ENCODE measurements around the gene TENT4B.
"Not testable (repeated sequence)": the region's sequence is repeated elsewhere in the genome, so short reads cannot be mapped to it uniquely, and the experiment has no call there.

Gene TENT4B

DNA sequence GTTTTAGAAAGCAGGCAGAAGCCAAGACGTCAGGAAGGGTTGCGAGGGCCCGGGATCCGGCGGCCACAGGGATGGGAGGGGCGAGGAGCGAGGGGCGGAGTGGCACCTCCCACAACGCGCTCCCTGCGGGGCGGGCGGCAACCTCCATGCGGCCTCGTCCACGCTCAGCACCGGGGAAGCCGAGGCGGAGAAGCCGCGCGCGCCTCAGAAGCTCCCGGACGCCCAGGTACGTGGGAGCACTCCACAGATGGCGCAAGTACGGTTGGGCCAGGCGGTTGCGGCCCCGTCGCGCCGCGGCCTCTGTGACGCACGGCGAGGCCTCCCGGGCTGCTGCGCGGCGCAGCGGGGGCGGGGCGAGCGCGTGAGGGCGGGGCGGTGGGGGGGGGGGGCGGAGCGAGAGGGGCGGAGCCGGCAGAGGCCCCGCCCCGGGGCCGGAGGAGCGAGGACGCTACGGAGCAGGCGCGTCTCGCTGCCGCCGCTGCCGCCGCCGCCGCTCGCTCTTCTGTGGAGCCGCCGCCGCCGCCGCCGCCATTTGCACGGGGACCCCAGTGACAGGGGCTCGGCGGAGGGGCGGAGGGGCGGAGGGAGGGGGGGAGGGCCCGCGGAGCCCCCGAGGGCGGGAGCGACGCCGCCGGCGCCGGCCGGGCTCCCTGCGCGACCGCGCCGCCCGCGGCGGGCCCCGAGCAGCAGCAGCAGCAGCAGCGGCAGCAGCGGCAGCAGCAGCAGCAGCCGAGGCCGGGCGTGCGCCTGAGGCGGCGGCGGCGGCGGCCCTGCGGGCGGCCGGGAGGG is at the start of gene TENT4B:
TENT4B (plus strand) TSS at position 500 of the 789 bp plus-strand sequence. CDS start 316 bp downstream, outside the sequence.
- Mint-ChIP-seq H3K9me3 (no peaks in the 10 kb centered on the region), H3K36me3 (ENCODE audit: low read depth) (peaks cover 5% of the 10 kb centered on the region), H3K27ac (peak within 1 kb of the TSS; percentile 96), H3K4me3 (peak within 1 kb of the TSS; percentile 85), H3K4me1 (peaks cover 37% of the 10 kb centered on the region), H3K27me3 (no peaks in the 10 kb centered on the region)
- DNase-seq = peak; percentile 85
- peak; percentile 75 for ATAC-seq

DNA sequence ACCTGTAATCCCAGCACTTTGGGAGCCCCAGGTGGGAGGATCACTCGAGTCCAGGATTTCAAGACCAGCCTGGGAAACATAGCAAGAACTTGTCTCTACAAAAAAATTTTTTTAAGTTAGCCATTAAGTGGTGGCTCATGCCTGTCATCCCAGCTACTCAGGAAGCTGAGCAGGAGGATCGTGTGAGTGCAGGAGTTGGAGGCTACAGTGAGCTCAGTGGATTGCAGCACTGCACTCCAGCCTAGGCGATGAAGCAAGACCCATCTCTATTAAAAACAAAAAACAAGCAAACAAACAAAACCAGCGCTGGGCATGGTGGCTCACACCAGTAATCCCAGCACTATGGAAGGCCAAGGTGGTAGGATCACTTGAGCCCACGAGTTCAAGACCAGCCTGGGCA is 49.3 kb upstream of the TENT4B start:
- Mint-ChIP-seq H3K9me3 (no peaks in the 10 kb centered on the region), H3K4me3 (no peak overlapping the region), H3K27ac (no peak overlapping the region), H3K36me3 (ENCODE audit: low read depth) (peaks cover 44% of the 10 kb centered on the region), H3K27me3 (no peaks in the 10 kb centered on the region), H3K4me1 (no peaks in the 10 kb centered on the region)
- no peak for ATAC-seq
- DNase-seq = no peak

DNA sequence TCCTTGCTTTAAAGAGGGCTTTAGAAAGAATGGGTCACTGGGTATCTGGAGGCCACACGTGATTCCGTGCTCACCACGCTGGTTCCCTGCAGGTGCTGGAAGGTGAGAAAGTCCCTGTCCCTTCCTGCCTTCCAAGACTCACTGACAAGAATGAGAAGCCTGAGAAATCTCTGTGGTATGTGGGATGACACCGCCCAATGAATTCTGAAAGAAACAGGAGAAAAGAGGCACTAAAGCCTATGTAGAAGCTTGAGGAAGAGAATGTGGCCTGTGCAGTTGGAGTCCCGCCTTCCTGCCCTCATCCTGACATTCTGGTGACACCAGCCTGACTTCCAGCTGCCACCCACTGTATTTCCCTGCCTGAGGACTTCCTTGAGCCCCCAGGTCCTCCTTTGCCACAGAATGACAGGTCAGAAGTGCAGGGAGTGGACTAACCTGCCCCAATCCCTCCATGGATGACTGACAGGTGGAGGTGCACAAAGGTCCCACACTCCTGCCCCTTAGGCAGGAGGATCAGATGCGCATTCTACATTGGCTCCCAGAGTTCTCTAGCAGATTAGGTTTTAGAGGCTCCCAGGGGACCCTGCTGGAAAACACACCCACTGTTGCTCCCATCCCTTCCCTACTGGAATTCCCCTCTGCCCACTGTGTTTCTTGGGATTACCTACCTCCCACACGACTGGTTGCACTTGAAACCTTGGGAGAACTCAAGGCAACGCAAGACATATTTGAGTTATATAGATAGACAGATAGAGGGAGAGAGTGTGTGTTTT is 38.6 kb upstream of the TENT4B start:
- no peaks in the 10 kb centered on the region for H3K36me3 Mint-ChIP-seq (ENCODE audit: low read depth)
- no peaks in the 10 kb centered on the region for H3K27me3 Mint-ChIP-seq
- H3K4me1 Mint-ChIP-seq = no peaks in the 10 kb centered on the region
- H3K9me3 Mint-ChIP-seq = no peaks in the 10 kb centered on the region
- ATAC-seq = no peak
- H3K27ac Mint-ChIP-seq = no peak overlapping the region
- no peak overlapping the region for H3K4me3 Mint-ChIP-seq
- DNase-seq = no peak

DNA sequence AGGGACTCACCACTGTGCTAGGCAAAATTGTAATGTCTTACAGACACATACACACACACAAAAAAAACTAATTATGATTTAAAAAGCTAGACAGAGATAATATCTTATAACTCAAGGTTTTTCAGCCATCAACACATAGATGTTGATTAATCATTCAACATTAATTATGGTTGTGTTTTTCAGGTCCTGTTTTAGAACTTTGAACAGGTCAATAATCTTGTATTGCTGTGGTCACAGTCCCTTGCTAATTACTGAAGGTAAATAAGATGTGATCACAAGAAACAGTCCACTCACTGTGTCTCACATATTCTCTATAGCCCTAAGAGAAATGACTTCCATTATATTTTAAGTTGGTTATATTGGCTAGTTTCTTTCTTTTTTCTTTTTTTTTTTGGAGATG is 32.4 kb upstream of the TENT4B start:
- H3K4me3 Mint-ChIP-seq = no peak overlapping the region
- no peaks in the 10 kb centered on the region for H3K27me3 Mint-ChIP-seq
- H3K27ac Mint-ChIP-seq = no peak overlapping the region
- DNase-seq (no peak), ATAC-seq (no peak)
- peaks cover 19% of the 10 kb centered on the region for H3K4me1 Mint-ChIP-seq
- peaks cover 3% of the 10 kb centered on the region for H3K9me3 Mint-ChIP-seq
- no peaks in the 10 kb centered on the region for H3K36me3 Mint-ChIP-seq (ENCODE audit: low read depth)

DNA sequence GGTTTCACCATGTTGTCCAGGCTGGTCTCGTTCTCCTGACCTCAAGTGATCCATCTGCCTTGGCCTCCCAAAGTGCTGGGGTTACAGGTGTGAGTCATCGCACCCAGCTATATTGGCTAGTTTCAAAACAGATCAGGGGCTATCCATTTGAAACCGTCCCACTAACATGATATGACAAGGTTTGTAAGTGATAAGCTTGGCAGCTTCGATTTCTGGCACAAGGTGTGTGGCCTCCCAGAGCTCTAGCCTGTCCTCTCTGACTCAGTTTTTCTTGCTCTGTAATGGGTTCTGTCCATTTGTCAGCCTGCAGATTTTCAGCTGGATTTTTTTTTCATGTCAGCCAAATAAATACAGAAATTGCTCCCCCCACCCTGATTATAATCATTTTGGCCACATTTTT is 31.8 kb upstream of the TENT4B start:
- peaks cover 19% of the 10 kb centered on the region for H3K4me1 Mint-ChIP-seq

DNA sequence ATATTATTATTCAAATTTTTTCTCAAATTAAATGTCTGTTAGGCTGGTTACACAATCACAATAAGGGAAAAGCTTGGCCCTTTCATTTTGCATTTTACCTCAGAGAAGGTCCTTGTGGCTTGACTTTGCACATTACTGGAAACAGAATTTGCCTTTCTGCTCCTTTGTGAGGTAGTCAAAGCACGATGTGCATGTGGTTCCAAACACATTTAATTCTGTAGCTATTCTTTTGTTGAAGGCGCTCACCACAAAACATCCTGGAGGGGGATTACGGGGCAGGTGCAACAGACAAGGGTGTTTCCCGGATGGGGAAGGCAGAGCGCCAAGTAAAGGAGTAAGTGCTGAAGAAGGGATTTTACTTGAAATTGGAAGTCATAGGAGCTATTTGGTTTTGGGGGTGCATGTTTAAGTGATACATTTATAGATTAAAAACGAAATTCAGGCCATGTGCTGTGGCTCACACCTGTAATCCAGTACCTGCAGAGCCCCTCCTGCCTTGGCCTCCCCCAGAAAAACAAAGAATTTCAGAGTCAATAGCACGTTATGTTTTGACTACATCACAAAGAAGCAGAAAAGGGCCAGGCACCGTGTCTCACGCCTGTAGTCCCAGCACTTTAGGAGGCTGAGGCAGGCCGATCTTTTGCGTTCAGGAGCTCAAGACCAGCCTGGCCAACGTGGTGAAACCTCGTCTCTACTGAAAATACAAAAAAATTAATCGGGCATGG is 31.2 kb upstream of the TENT4B start:
- H3K36me3 Mint-ChIP-seq (ENCODE audit: low read depth) = no peaks in the 10 kb centered on the region
- no peak overlapping the region for H3K27ac Mint-ChIP-seq
- no peaks in the 10 kb centered on the region for H3K27me3 Mint-ChIP-seq
- DNase-seq (peak; percentile 20), ATAC-seq (peak; percentile 59)
- H3K9me3 Mint-ChIP-seq = peaks cover 3% of the 10 kb centered on the region
- H3K4me1 Mint-ChIP-seq = peaks cover 19% of the 10 kb centered on the region
- peak overlapping the region; percentile 33 for H3K4me3 Mint-ChIP-seq

More for the DNA sequence above, 31.8 kb upstream of the TENT4B start:
- DNase-seq (peak; percentile 5), ATAC-seq (peak; percentile 75)
- Mint-ChIP-seq H3K36me3 (ENCODE audit: low read depth) (no peaks in the 10 kb centered on the region), H3K4me3 (peak overlapping the region; percentile 33), H3K9me3 (peaks cover 3% of the 10 kb centered on the region), H3K27ac (no peak overlapping the region), H3K27me3 (no peaks in the 10 kb centered on the region)

DNA sequence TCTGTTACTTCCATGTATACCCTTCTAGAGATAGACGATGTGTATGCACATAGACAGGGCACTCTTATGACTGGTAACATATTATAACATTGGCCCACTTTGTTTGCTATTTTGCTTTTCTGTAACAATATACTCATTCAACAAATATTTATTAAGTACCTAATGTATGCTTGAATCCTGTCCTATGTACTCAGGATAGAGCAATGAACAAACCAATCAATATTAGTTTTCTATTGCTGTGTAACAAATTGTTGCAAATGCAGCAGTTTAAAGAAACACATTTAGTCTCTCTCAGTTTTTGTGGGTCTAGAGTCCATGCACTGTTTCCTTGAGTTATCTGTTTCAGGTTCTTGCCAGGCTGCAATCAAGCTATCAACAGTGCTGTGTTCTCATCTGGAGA is 29.7 kb upstream of the TENT4B start:
- peaks cover 3% of the 10 kb centered on the region for H3K9me3 Mint-ChIP-seq
- no peaks in the 10 kb centered on the region for H3K27me3 Mint-ChIP-seq
- no peak overlapping the region for H3K27ac Mint-ChIP-seq
- peaks cover 19% of the 10 kb centered on the region for H3K4me1 Mint-ChIP-seq
- H3K36me3 Mint-ChIP-seq (ENCODE audit: low read depth) = no peaks in the 10 kb centered on the region
- no peak for ATAC-seq
- no peak for DNase-seq
- H3K4me3 Mint-ChIP-seq = no peak overlapping the region

DNA sequence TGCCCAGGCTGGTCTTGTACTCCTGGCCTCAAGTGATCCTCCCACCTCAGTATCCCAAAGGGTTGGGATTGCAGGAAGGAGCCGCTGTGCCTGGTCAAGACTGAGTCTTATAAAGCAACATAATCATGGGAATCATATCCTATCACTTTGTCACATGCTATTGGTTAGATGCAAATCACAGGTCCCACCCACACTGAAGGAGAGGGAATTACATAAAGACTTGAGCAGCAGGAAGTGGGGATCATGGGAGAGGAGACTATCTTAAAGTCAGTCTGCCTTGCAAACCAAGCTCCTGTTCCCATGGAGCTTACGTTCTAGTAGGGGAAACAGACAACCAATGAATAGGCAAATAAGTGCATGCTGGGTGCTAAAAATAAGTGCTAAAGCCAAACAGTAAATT is 28.3 kb upstream of the TENT4B start:
- DNase-seq = no peak
- no peaks in the 10 kb centered on the region for H3K27me3 Mint-ChIP-seq
- no peak overlapping the region for H3K27ac Mint-ChIP-seq
- H3K9me3 Mint-ChIP-seq = peaks cover 3% of the 10 kb centered on the region
- H3K4me3 Mint-ChIP-seq = no peak overlapping the region
- H3K36me3 Mint-ChIP-seq (ENCODE audit: low read depth) = no peaks in the 10 kb centered on the region
- no peak for ATAC-seq
- H3K4me1 Mint-ChIP-seq = peaks cover 19% of the 10 kb centered on the region

DNA sequence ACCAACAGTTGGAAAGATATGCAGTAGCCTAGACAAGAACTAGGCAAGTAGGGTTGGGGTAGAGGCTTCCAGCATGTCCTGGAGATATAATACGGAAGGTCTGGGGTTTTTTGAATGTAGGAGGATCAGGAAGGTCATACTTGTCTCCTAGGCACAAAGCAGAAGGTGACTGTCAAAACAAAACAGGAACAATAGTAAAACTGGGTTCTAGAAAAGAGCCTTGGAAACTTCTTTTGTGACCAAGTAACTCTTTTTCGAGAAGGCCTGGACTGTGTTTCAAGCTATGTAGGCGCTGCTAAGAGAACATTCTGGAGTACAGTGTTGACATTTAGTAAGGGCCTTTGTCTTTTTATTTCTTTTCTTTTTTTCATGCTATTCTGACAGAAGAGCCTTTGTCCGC is 26.9 kb upstream of the TENT4B start:
- no peak overlapping the region for H3K27ac Mint-ChIP-seq
- DNase-seq (no peak), ATAC-seq (no peak)
- H3K4me1 Mint-ChIP-seq = peaks cover 13% of the 10 kb centered on the region
- no peaks in the 10 kb centered on the region for H3K36me3 Mint-ChIP-seq (ENCODE audit: low read depth)
- H3K27me3 Mint-ChIP-seq = no peaks in the 10 kb centered on the region
- H3K9me3 Mint-ChIP-seq = peaks cover 3% of the 10 kb centered on the region
- H3K4me3 Mint-ChIP-seq = no peak overlapping the region

DNA sequence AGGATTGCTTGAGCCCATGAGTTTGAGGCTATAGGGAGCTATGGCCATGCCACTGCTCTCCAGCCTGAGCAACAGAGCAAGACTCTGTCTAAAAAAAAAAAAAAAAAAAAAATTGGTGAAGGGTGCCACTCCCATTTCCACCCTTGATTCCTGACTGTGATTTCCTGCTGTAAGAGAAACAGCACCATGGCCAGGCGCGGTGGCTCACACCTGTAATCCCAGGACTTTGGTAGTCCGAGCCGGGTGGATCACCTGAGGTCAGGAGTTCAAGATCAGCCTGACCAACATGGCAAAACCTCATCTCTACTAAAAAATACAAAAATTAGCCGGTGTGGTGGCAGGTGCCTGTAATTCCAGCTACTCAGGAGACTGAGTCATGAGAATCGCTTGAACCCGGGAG is 20.5 kb upstream of the TENT4B start:
- not testable (repeated sequence) for H3K36me3 Mint-ChIP-seq (ENCODE audit: low read depth); H3K4me1 Mint-ChIP-seq; H3K27me3 Mint-ChIP-seq; H3K9me3 Mint-ChIP-seq; H3K4me3 Mint-ChIP-seq; H3K27ac Mint-ChIP-seq; ATAC-seq; DNase-seq

DNA sequence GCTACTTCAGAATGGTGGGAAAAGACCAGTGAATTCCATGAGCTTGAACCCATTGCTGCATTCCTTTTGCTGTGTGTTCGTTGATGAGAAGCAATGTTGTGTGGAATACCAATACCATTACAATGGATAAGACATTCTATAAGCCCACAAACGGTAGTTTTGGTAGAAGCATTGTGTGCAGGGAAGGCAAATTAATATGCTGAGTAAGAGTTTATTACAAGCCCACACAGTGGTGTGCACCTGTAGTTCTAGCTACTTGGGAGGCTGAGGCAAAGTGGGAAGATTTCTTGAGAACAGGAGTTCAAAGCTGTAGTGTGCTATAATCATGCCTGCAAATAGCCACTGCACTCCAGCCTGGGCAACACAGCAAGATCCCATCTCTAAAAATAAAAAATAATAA is 19.9 kb upstream of the TENT4B start:
- Mint-ChIP-seq H3K9me3 (no peaks in the 10 kb centered on the region), H3K4me3 (no peak overlapping the region), H3K27ac (no peak overlapping the region), H3K27me3 (peaks cover 2% of the 10 kb centered on the region), H3K4me1 (no peaks in the 10 kb centered on the region), H3K36me3 (ENCODE audit: low read depth) (no peaks in the 10 kb centered on the region)
- DNase-seq (no peak), ATAC-seq (no peak)

DNA sequence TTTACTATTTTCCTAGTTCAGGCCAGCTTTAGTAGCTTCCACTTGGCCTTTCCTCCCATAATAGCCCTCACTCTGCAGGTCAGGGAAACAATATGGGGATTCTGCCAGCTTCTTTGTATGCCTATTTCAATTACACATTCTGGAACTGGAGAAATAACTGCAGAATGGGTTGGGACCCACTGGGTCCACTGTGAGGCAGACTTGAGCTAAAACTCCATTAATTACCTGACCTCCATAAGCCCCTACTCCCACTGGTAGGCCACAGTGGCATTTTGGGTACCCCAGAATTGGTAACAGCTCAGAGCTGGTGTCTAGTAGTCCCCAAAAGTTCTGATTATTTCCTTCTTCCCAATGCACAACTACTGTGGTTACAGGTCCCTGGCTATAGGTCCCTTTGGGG is 16.7 kb upstream of the TENT4B start:
- Mint-ChIP-seq H3K27ac (no peak overlapping the region), H3K4me3 (no peak overlapping the region), H3K36me3 (ENCODE audit: low read depth) (no peaks in the 10 kb centered on the region), H3K27me3 (peaks cover 2% of the 10 kb centered on the region), H3K9me3 (no peaks in the 10 kb centered on the region), H3K4me1 (no peaks in the 10 kb centered on the region)
- no peak for ATAC-seq
- DNase-seq = no peak

DNA sequence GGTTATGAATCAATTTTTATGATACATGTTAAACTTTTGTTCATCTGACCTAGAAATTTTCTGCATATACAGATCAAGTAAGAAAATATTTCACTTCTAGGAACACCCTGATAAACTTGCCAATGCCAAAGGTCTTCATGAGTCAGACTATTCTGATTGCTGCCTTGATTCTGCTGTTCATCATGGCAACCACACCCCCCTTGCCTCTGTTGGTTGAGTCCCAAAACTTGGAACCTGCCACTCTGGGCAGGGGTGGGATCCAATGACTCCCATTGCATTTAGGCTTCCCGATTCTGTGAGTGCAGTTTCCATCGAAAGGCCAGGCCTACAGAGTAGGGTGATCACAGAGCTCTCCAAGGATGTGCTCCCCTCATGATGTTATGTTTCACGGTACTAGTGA is 15.8 kb upstream of the TENT4B start:
- H3K27ac Mint-ChIP-seq = no peak overlapping the region
- no peak for ATAC-seq

DNA sequence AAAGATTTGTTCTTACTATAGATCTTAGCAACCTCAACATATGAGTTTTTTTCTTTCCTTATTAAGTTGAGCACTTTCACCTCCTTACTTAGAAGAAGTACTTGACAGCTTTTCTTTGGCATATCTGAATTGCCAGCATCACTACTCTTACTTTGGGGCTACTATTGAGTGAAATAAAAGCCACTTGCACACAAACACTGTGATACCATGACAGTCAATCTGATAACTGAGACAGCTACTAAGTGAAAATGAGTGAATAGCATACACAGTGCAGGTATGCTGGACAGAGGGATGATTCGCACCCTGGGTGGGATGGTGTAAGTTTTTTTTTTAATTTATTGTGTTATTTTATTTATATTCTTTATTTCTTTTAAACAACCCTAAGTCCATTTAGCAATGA is 13.5 kb upstream of the TENT4B start:
- Mint-ChIP-seq H3K9me3 (no peaks in the 10 kb centered on the region), H3K27ac (no peak overlapping the region), H3K27me3 (no peaks in the 10 kb centered on the region), H3K4me1 (no peaks in the 10 kb centered on the region), H3K4me3 (no peak overlapping the region), H3K36me3 (ENCODE audit: low read depth) (no peaks in the 10 kb centered on the region)
- DNase-seq (no peak), ATAC-seq (no peak)

More for the DNA sequence above, 15.8 kb upstream of the TENT4B start:
- Mint-ChIP-seq H3K36me3 (ENCODE audit: low read depth) (no peaks in the 10 kb centered on the region), H3K4me3 (no peak overlapping the region), H3K27me3 (no peaks in the 10 kb centered on the region), H3K9me3 (no peaks in the 10 kb centered on the region), H3K4me1 (no peaks in the 10 kb centered on the region)
- no peak for DNase-seq

DNA sequence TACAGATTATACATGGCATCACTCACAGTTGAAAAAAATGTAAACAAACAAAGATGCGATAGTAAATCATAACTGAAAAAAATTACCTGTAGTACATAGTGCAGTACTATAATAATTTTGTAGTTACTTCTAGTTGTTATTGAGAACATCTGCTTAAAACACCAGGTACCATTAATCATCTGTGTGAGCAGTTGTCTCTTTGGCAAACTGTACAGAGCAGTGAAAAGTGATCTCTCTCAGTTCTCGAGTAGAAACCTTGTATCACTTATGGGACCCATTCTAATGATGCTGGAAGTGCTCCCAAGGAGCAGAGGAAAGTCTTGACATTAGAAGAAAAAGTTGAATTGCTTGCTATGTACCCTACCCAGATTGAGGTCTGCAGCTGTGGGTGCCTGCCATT is 8.9 kb upstream of the TENT4B start:
- ATAC-seq (no peak), DNase-seq (no peak)
- Mint-ChIP-seq H3K4me3 (no peak overlapping the region), H3K27me3 (no peaks in the 10 kb centered on the region), H3K27ac (no peak overlapping the region), H3K9me3 (no peaks in the 10 kb centered on the region), H3K4me1 (no peaks in the 10 kb centered on the region), H3K36me3 (ENCODE audit: low read depth) (no peaks in the 10 kb centered on the region)

All from activated naive CD8-positive, alpha-beta T cell treated with anti-CD3 and anti-CD28 coated beads, Interleukin-2, amount 50 U/mL, for 24 hours (primary cell).